ENCODE measurements around the gene SEMA5B. TPM values are rescaled to one million over a fixed set of nuclear protein-coding genes. Genes with fewer than 3 reads are reported as not detected.
A peak's percentile ranks its signal among the peaks of the same experiment; 100 is the strongest.

SEMA5B gene
- total and polyA plus RNA-seq, 9 of the 15 experiments (the other 6 are each of a cell fraction or from before 2014, with no cell fraction given): not detected

DNA sequence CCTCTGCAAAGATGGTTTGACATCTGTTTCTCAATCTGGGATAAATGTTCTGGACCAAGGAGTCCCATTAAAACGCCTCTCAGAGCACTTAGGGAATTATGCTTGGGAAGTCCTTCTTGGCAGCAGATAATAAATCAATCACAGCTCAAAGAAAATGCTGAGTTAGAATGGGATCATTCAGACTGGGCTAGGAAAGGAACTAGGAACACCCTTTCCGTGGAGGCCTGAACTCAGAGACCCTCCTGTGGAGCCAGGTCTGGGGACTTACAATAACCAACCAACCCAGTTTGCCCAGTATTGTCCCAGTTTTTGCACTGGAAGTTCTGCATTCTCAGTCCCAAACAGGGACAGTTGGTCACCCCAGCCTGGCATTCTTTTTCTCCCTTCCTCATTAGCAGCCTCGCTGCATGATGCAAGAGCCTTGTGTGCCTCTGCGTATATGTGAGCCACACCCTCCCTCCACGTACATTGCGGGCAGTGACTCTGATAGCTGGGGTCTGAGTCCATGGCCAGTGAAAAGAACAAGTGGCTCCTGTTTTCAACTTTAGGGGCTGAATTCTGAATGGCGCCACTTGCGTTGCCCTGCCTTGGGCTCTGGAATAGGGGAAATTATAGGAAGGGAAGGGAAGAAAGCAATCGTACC, 88.7 kb downstream of the SEMA5B start (continued):
- TF ChIP-seq, protein P1, sequence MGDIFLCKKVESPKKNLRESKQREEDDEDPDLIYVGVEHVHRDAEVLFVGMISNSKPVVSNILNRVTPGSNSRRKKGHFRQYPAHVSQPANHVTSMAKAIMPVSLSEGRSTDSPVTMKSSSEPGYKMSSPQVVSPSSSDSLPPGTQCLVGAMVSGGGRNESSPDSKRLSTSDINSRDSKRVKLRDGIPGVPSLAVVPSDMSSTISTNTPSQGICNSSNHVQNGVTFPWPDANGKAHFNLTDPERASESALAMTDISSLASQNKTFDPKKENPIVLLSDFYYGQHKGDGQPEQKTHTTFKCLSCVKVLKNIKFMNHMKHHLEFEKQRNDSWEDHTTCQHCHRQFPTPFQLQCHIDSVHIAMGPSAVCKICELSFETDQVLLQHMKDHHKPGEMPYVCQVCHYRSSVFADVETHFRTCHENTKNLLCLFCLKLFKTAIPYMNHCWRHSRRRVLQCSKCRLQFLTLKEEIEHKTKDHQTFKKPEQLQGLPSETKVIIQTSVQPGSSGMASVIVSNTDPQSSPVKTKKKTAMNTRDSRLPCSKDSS (IDR thresholded peaks at IDR 0.05; ENCODE audit: low read depth, partially characterized antibody): no peak
- TF ChIP-seq FOXK1 (CRISPR knock-in tag; IDR thresholded peaks at IDR 0.05; ENCODE audit: borderline replicate concordance) (no peak), SP1 (CRISPR knock-in tag; IDR thresholded peaks at IDR 0.05) (no peak), CEBPB (tag; IDR thresholded peaks at IDR 0.05) (peak; percentile 84), U2AF2 (optimal IDR thresholded peaks at IDR 0.05; ENCODE audit: low read depth, low read length) (no peak), TAF15 (IDR thresholded peaks at IDR 0.05; ENCODE audit: low read depth, low read length) (no peak), E2F3 (CRISPR knock-in tag; IDR thresholded peaks at IDR 0.05) (no peak), NELFE (IDR thresholded peaks at IDR 0.05; ENCODE audit: insufficient read depth, insufficient read length) (no peak), BCL6 (CRISPR knock-in tag; IDR thresholded peaks at IDR 0.05) (no peak), ZNF124 (CRISPR knock-in tag; IDR thresholded peaks at IDR 0.05) (no peak), KDM2B (CRISPR knock-in tag; IDR thresholded peaks at IDR 0.05) (no peak)
- TF ChIP-seq, protein P2, sequence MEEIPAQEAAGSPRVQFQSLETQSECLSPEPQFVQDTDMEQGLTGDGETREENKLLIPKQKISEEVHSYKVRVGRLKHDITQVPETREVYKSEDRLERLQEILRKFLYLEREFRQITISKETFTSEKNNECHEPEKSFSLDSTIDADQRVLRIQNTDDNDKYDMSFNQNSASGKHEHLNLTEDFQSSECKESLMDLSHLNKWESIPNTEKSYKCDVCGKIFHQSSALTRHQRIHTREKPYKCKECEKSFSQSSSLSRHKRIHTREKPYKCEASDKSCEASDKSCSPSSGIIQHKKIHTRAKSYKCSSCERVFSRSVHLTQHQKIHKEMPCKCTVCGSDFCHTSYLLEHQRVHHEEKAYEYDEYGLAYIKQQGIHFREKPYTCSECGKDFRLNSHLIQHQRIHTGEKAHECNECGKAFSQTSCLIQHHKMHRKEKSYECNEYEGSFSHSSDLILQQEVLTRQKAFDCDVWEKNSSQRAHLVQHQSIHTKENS (CRISPR knock-in tag; IDR thresholded peaks at IDR 0.05): no peak
- TF ChIP-seq, protein P3, sequence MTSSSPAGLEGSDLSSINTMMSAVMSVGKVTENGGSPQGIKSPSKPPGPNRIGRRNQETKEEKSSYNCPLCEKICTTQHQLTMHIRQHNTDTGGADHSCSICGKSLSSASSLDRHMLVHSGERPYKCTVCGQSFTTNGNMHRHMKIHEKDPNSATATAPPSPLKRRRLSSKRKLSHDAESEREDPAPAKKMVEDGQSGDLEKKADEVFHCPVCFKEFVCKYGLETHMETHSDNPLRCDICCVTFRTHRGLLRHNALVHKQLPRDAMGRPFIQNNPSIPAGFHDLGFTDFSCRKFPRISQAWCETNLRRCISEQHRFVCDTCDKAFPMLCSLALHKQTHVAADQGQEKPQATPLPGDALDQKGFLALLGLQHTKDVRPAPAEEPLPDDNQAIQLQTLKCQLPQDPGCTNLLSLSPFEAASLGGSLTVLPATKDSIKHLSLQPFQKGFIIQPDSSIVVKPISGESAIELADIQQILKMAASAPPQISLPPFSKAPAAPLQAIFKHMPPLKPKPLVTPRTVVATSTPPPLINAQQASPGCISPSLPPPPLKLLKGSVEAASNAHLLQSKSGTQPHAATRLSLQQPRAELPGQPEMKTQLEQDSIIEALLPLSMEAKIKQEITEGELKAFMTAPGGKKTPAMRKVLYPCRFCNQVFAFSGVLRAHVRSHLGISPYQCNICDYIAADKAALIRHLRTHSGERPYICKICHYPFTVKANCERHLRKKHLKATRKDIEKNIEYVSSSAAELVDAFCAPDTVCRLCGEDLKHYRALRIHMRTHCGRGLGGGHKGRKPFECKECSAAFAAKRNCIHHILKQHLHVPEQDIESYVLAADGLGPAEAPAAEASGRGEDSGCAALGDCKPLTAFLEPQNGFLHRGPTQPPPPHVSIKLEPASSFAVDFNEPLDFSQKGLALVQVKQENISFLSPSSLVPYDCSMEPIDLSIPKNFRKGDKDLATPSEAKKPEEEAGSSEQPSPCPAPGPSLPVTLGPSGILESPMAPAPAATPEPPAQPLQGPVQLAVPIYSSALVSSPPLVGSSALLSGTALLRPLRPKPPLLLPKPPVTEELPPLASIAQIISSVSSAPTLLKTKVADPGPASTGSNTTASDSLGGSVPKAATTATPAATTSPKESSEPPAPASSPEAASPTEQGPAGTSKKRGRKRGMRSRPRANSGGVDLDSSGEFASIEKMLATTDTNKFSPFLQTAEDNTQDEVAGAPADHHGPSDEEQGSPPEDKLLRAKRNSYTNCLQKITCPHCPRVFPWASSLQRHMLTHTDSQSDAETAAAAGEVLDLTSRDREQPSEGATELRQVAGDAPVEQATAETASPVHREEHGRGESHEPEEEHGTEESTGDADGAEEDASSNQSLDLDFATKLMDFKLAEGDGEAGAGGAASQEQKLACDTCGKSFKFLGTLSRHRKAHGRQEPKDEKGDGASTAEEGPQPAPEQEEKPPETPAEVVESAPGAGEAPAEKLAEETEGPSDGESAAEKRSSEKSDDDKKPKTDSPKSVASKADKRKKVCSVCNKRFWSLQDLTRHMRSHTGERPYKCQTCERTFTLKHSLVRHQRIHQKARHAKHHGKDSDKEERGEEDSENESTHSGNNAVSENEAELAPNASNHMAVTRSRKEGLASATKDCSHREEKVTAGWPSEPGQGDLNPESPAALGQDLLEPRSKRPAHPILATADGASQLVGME (CRISPR knock-in tag; IDR thresholded peaks at IDR 0.05): no peak
- TF ChIP-seq, protein P4, sequence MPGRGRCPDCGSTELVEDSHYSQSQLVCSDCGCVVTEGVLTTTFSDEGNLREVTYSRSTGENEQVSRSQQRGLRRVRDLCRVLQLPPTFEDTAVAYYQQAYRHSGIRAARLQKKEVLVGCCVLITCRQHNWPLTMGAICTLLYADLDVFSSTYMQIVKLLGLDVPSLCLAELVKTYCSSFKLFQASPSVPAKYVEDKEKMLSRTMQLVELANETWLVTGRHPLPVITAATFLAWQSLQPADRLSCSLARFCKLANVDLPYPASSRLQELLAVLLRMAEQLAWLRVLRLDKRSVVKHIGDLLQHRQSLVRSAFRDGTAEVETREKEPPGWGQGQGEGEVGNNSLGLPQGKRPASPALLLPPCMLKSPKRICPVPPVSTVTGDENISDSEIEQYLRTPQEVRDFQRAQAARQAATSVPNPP (IDR thresholded peaks at IDR 0.05; ENCODE audit: borderline replicate concordance, insufficient read depth, insufficient read length): no peak
- TF ChIP-seq, protein P5, sequence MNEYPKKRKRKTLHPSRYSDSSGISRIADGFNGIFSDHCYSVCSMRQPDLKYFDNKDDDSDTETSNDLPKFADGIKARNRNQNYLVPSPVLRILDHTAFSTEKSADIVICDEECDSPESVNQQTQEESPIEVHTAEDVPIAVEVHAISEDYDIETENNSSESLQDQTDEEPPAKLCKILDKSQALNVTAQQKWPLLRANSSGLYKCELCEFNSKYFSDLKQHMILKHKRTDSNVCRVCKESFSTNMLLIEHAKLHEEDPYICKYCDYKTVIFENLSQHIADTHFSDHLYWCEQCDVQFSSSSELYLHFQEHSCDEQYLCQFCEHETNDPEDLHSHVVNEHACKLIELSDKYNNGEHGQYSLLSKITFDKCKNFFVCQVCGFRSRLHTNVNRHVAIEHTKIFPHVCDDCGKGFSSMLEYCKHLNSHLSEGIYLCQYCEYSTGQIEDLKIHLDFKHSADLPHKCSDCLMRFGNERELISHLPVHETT (CRISPR knock-in tag; conservative IDR thresholded peaks at IDR 0.05 in 1 of 2, IDR thresholded peaks at IDR 0.05 in 1 of 2): no peak

All from K562 (cell line).